HEK293 (cell line): Measurements from ENCODE around the gene FAM229B.

Experiments used
- CTCF ChIA-PET: fragments of 350-600 bp; formaldehyde crosslinking; extraction: SDS; loops from one replicate; lab custom pipeline; 2021; ENCODE audit warnings: antibody characterized with exemption; lab: Yijun Ruan, JAX
- POLR2A ChIA-PET: fragments of 300-600 bp; formaldehyde crosslinking; extraction: SDS; loops from one replicate; lab custom pipeline; 2020; ENCODE audit warnings: antibody characterized with exemption, inconsistent platforms; lab: Yijun Ruan, JAX
- H3K27ac ChIP-seq: fragments of 200-500 bp; sonication (Bioruptor generic); 2 replicates; pipeline ENCODE4 v1.5.1; 2014; ENCODE audit warnings: low read depth, low read length, control low read depth, inconsistent platforms; ENCODE audit errors: extremely low read depth
- H3K36me3 ChIP-seq, 2 experiments: fragments of 200-500 bp in 1 of 2; sonication (Bioruptor generic) in 1 of 2; 1 replicate in 1 of 2; 2 replicates in 1 of 2; pipeline ENCODE4 v1.5.1; 2014 to 2017; ENCODE audit warnings: inconsistent platforms in 2 of 2, low read length in 2 of 2; ENCODE audit not compliant: control insufficient read depth in 2 of 2, insufficient read depth in 1 of 2
- H3K4me1 ChIP-seq: fragments of 200-500 bp; sonication (Bioruptor generic); 2 replicates; pipeline ENCODE4 v1.5.1; 2014; ENCODE audit warnings: mild to moderate bottlenecking, low read length, inconsistent platforms; ENCODE audit not compliant: control insufficient read depth, insufficient read depth
- H3K4me3 ChIP-seq: 2 replicates; pipeline ENCODE4 v1.5.1; 2011; ENCODE audit warnings: low read depth, mild to moderate bottlenecking, control low read depth, low read length, moderate library complexity
- H3K9me3 ChIP-seq: fragments of 200-500 bp; sonication (Bioruptor generic); 2 replicates; pipeline ENCODE4 v1.5.1; 2014; ENCODE audit warnings: low read depth, low read length, inconsistent platforms; ENCODE audit not compliant: control insufficient read depth, insufficient read depth
- CTCF ChIP-seq: fragments of 450-650 bp; formaldehyde crosslinking; IDR thresholded peaks from 2 replicates; pipeline ENCODE4 v1.5.1; 2016; ENCODE audit warnings: missing biosample characterization, missing genetic modification characterization
- PRDM6 ChIP-seq: fragments of 450-650 bp; formaldehyde crosslinking; IDR thresholded peaks from 2 replicates; pipeline ENCODE4 v1.5.1; 2017; ENCODE audit warnings: missing biosample characterization, missing genetic modification characterization
- ZBTB1 ChIP-seq: fragments of 450-650 bp; formaldehyde crosslinking; IDR thresholded peaks from 2 replicates; pipeline ENCODE4 v1.5.1; 2016; ENCODE audit warnings: missing biosample characterization, missing genetic modification characterization
- ZBTB10 ChIP-seq: fragments of 450-650 bp; formaldehyde crosslinking; IDR thresholded peaks from 2 replicates; pipeline ENCODE4 v1.5.1; 2016; ENCODE audit warnings: missing biosample characterization, missing genetic modification characterization
- ZBTB17 ChIP-seq: fragments of 450-650 bp; formaldehyde crosslinking; IDR thresholded peaks from 2 replicates; pipeline ENCODE4 v1.5.1; 2016; ENCODE audit warnings: missing biosample characterization, missing genetic modification characterization
- ZFP37 ChIP-seq: fragments of 450-650 bp; formaldehyde crosslinking; IDR thresholded peaks from 2 replicates; pipeline ENCODE4 v1.5.1; 2016; ENCODE audit warnings: missing biosample characterization, missing genetic modification characterization
- ZNF18 ChIP-seq: fragments of 450-650 bp; formaldehyde crosslinking; IDR thresholded peaks from 2 replicates; pipeline ENCODE4 v1.5.1; 2016; ENCODE audit warnings: missing biosample characterization, missing genetic modification characterization
- ZNF19 ChIP-seq: fragments of 450-650 bp; formaldehyde crosslinking; IDR thresholded peaks from 2 replicates; pipeline ENCODE4; 2016; ENCODE audit warnings: missing biosample characterization, missing genetic modification characterization, low read depth
- ZNF23 ChIP-seq: fragments of 450-650 bp; formaldehyde crosslinking; IDR thresholded peaks from 2 replicates; pipeline ENCODE4 v1.5.1; 2016; ENCODE audit warnings: missing biosample characterization, missing genetic modification characterization, borderline replicate concordance
- ZNF274 ChIP-seq, 2 experiments: fragments of 200-500 bp in 1 of 2; fragments of 450-650 bp in 1 of 2; sonication (Bioruptor generic) in 1 of 2; formaldehyde crosslinking in 1 of 2; IDR thresholded peaks; 2 replicates each; pipeline versions ENCODE4 v1.5.1 to v1.6.1; 2014 to 2016; ENCODE audit warnings: borderline replicate concordance in 1 of 2, inconsistent platforms in 1 of 2, low read length in 1 of 2, missing biosample characterization in 1 of 2, missing genetic modification characterization in 1 of 2
- ZNF549 ChIP-seq: fragments of 450-650 bp; IDR thresholded peaks from 2 replicates; pipeline ENCODE4 v1.5.1; 2018; ENCODE audit warnings: missing biosample characterization, missing genetic modification characterization, mild to moderate bottlenecking, inconsistent platforms, moderate library complexity
- ZNF629 ChIP-seq: fragments of 450-650 bp; formaldehyde crosslinking; IDR thresholded peaks from 2 replicates; pipeline ENCODE4 v1.5.1; 2017; ENCODE audit warnings: missing biosample characterization, missing genetic modification characterization
- ZNF704 ChIP-seq: fragments of 450-650 bp; formaldehyde crosslinking; IDR thresholded peaks from 2 replicates; pipeline ENCODE4 v1.5.1; 2016; ENCODE audit warnings: missing biosample characterization, missing genetic modification characterization
- ZNF785 ChIP-seq: fragments of 450-650 bp; formaldehyde crosslinking; IDR thresholded peaks from 2 replicates; pipeline ENCODE4 v1.5.1; 2016; ENCODE audit warnings: missing biosample characterization, missing genetic modification characterization
- ZSCAN18 ChIP-seq: fragments of 450-650 bp; formaldehyde crosslinking; IDR thresholded peaks from 2 replicates; pipeline ENCODE4 v1.5.1; 2016; ENCODE audit warnings: missing biosample characterization, missing genetic modification characterization

Gene FAM229B

GRCh38 chr6:112145080-112145573, 57.7 kb downstream of the FAM229B start (continued):
- TF ChIP-seq ZNF704 (tag by site-specific recombination): no peak
- no peak for TF ChIP-seq ZNF549 (tag by site-specific recombination)
- no peak for TF ChIP-seq CTCF (tag by site-specific recombination)
- TF ChIP-seq ZNF19 (tag by site-specific recombination): no peak
- no peak for TF ChIP-seq ZNF629

GRCh38 chr6:112148103-112148502, 60.7 kb downstream of the FAM229B start:
- no peaks in the 10 kb centered on the region for H3K36me3 ChIP-seq
- H3K27ac ChIP-seq: no peak overlapping the region
- no peaks in the 10 kb centered on the region for H3K9me3 ChIP-seq
- POLR2A ChIA-PET: no interaction called here
- H3K4me1 ChIP-seq: no peaks in the 10 kb centered on the region
- TF ChIP-seq ZSCAN18 (tag by site-specific recombination) (no peak), ZNF18 (no peak), CTCF (tag by site-specific recombination) (no peak), ZBTB1 (no peak), ZNF23 (tag by site-specific recombination) (no peak)
- no peak overlapping the region for H3K4me3 ChIP-seq
- CTCF ChIA-PET: interaction anchor here (1.3 kb wide), 1 partner anchor 16 kb away, joined by 4 read pairs; no protein-coding TSS in a partner anchor

- ChIA-PET CTCF (no interaction called here), POLR2A (no interaction called here)
- Histone ChIP-seq H3K27ac (no peak overlapping the region), H3K36me3 (no peaks in the 10 kb centered on the region), H3K9me3 (no peaks in the 10 kb centered on the region), H3K4me1 (no peaks in the 10 kb centered on the region), H3K4me3 (no peak overlapping the region)
- TF ChIP-seq PRDM6 (0 out of 2 replicates have a peak, but pooled peaks have one; percentile 14), ZNF274 (IDR thresholded peaks at IDR 0.05; ENCODE audit: low read length) (no peak), ZNF274 (tag by site-specific recombination; IDR thresholded peaks at IDR 0.05; ENCODE audit: borderline replicate concordance) (no peak), ZBTB10 (tag by site-specific recombination) (no peak), ZNF785 (tag by site-specific recombination) (no peak), ZBTB17 (tag by site-specific recombination) (0 out of 2 replicates have a peak, but pooled peaks have one; percentile 18), ZFP37 (no peak)
Observed at GRCh38 chr6:112149236-112149635, 61.8 kb downstream of the FAM229B start.
